ENCODE data around the gene IGF2BP2.
"Not testable (repeated sequence)": the region's sequence is repeated elsewhere in the genome, so short reads cannot be mapped to it uniquely, and the experiment has no call there.

Gene IGF2BP2

DNA sequence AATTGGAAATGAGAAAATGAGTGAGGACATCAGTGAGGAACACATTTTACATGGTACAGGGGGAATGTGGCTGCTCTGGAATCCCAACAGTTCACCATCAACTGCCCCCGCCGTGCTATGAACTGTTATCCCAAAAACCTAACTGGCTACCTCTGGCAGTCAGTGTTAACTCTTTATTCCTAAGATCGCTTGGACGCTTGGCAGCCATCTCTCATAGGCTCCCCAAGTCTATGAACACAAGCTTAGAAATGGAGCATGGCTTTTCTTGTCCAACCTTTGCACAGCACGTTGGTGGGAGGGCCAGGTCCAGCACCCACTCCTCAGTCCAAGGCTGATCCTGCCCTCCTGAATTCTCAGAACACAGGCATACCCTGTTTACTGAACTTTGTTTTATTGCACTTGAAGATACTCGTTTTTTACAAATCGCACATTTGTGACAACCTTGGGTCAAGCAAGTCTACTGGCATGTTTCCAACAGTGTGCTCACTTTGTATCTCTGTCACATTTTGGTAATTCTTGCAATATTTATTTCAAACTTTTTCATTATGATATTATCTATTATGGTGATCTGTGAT is 185.1 kb downstream of the IGF2BP2 start:
- no peak for DNase-seq (ENCODE audit: low read depth)

DNA sequence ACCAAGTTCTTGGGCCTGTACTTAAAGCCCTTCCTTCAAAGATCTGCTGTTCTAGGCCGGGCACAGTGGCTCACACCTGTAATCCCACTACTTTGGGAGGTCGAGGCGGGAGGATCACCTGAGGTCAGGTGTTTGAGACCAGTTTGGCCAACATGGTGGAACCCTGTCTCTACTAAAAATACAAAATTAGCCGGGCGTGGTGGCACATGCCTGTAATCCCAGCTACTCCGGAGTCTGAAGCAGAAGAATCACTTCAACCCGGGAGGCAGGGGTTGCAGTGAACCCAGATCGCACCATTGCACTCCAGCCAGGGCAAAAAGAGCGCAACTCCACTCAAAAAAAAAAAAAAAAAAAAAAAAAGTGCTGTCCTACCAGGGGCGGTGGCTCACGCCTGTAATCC is 186.2 kb downstream of the IGF2BP2 start:
- DNase-seq (ENCODE audit: low read depth) = not testable (repeated sequence)

DNA sequence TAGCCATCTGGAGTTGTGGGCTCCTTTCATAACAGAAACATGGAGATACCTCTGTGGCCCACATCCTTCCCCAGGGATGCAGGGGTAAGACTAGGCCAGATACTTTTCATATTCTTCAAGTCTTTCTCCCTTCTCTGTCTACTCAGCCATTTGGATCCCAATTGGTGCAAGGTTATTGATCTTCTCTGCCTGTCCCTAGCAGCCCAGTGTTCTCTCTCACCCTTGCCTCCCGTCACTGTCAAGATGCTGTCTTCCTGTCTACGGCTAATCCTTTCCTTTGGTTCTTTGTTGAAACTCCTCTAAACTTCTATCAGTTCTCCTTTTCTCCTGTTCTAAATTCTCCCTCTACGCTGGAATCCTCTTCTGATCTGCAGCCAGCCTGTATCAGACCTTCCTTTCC is 187.5 kb downstream of the IGF2BP2 start:
- no peak for DNase-seq (ENCODE audit: low read depth)

DNA sequence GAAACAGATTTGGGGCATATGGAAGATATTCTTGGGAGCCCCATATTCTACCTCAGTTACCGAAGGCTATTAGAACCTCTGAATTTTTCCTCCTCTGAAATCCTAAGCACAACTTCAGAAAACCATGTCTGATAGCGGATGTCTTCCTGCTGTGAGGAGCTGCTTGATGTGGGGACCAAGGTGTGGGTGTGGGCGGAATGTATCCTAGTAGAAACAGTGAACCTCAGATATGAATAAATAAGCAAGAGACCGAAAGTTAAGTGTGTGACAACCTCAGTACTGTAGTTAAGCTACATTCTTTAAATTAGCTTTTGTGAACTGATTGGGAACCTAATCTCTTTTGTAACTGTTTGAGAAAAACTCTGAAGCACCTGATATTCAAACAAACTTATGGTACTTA is 191.8 kb downstream of the IGF2BP2 start:
- no peak for DNase-seq (ENCODE audit: low read depth)

DNA sequence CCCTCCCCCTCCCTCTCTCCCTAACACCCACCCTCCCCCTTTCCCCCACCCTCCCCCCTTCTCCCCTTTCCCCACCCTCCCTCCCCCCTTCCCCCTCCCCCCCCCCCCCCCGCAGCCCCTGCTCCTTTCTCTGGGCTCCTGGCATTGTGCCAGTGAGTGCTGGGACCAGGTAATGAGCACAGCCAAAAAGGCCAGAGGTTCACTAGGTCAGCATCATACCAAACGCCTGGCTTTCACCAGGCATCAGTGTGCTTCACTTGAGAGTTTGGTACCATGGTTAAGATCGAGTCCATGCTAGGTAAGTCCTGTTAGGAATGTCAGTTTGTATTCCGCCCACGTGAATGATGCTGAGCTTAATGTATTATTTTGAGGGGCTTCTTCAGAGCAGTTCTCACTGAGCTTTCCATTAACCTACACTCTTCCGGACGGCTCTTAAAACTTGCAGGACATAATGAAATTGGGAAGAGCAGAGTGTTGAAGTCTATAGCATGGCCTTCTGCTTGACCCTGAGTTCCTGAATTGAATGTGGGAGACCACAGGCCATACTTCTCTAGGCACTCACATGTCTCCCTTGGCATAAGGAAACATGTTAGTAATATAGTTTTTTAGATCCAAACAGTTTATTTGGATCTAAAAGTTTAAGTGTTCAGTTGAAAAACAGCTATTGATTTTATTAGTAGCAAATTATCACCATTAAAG is 193.2 kb downstream of the IGF2BP2 start:
- no peak for DNase-seq (ENCODE audit: low read depth)

DNA sequence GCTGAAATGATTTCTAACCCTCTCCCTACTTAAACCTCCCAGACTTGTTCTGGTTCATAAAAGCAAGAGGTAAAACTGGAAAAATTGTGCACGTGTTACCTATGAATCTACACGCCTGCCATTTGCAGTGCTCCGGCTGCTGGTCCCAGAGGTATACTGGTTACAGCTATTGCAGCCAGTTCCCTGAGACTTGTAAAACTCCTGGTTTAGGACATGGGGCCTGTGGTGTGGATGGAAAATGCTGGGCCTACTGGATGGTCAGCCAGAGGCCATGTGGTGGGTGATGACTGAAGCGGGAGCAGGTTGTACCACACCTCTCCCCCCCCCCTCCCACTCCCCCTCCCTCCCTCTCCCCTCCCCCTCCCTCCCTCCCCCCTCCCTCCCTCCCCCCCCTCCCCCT is 193.7 kb downstream of the IGF2BP2 start:
- DNase-seq (ENCODE audit: low read depth) = no peak

DNA sequence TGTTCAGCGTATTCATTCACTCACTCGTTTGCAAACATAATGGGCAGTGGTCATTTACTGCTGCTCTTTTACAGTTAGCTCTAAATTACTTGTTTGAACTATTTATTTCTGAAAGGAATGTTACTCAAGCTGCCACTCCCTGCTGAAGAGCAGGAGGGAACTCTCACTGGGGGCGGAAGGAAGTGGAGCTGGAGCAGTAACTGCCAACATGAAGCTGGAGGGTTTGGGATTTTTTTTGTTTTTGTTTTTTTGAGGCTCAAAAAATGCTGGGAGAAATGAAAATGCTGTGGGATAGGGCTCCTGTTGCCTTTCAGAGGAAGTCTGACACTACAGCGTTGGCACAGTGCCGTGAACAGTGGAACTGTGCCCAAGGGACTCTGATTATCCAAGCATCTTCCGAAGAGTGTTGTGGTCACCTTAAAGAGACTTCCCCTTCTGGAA is 194.6 kb downstream of the IGF2BP2 start:
- DNase-seq (ENCODE audit: low read depth) = no peak

DNA sequence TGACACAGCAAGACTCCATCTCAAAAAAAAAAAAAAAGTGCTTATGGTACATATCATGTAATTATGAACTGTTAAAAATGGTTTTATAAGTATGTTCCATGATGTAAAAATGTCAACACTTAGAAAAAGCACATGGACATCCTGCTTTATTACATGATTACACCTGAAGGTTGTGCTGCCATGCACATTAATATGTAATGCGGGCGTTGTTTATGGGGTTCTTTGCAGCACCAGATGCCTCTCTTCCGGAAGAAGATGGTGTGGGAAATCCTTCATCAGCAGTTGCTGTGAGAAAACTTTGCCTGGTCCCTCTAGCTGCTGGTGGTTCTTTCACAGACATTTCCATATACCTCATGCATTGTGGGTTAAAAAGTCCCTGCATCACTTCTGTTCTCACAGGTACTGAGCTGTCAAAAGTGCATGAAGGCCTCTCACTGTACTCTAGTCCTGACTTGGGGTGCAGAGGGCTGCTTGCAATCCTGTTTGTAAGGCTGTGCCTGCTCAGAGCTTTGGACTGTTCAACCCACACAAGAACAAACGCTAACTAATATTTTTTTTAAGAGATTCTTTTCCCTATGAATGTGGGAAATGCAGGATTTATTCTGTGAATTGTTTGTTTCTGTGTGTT is 195.2 kb downstream of the IGF2BP2 start:
- no peak for DNase-seq (ENCODE audit: low read depth)

DNA sequence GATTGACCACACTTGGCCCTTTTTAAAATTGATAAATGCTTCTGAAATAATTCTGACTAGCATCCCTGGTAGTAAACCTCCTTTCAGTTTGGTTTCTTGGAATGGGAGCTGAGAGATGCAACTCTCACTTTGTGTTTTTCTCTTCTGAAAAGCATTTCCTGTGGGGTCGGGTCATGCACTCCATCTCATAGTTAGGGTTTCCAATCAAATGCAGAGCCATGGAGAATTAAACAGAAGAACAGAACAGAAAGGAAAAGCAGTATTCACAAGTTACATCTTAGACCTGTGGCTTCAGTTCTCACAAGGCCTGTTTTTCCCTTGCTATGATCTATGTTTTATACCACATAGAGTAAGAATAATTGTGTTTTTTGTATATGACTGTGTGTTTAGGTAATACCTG is 199.1 kb downstream of the IGF2BP2 start:
- no peak for DNase-seq (ENCODE audit: low read depth)

DNA sequence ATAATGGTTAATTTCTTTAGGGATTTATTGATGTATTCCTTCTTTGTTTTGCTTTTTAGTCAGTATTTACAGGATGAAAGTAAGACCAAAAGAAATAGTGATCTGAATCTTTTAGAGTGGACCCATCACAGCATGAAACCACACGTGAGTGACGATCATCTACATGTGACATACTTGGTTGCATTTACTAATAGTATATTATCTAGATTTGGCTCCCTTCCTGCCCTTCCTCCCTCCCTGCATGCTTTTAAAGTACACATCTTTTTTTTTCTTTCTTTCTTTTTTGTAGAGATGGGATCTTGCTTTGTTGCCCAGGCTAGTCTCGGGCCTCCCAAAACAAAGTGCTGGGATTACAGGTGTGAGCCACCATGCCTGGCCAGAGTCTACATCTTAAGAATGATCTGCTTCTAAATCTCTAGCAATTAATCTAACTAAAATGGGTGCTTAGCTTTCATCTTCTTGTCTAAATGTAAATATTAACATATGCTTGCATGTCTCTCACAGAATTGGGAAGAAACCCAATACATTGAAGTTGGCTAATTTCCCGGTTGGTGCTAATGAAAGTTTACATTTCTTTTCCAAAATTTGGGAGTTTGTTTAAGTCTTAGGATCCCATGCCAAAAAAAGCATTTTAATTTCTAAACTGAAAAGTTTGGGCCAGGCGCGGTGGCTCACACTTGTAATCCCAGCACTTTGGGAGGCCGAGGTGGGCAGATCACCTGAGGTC is 200.7 kb downstream of the IGF2BP2 start:
- DNase-seq (ENCODE audit: low read depth) = no peak

DNA sequence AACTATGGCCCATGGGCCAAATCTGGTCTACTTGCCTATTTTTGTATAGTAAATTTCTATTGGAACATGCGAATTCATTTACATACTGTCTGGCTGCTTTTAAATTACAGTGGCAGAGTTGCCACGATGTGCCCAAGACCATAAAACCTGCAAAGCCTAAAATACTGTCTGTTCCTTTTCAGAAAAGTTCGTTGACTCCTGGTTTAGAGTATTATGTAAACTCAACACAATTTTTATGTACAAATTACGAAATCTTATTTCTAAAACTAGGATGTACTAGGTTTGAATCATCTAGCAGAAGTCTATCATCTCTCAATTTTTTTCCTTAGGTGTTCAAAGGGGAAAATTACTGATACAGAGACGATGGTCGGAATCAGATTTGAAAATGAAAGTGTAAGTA is 211.8 kb downstream of the IGF2BP2 start:
- DNase-seq (ENCODE audit: low read depth) = no peak

DNA sequence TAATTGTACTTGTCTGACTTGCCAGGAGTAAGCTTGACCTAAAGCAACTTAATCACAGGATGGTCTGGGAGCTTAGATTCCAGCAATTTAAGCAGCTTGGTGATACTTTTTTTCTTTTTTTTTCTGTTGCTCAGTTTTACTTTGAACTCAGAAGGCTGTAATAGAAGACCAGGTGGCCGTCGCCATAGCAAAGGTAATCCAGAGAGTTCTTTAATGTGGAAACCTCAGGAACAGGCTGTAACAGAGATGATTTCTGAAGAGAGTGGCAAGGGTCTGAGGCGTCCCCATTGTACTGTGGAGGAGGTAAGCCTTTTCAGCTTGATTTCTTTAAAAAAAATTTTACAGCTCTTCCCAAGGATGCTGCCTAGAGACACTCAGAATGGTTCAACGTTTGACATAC is 218.6 kb downstream of the IGF2BP2 start:
- DNase-seq (ENCODE audit: low read depth) = no peak

DNA sequence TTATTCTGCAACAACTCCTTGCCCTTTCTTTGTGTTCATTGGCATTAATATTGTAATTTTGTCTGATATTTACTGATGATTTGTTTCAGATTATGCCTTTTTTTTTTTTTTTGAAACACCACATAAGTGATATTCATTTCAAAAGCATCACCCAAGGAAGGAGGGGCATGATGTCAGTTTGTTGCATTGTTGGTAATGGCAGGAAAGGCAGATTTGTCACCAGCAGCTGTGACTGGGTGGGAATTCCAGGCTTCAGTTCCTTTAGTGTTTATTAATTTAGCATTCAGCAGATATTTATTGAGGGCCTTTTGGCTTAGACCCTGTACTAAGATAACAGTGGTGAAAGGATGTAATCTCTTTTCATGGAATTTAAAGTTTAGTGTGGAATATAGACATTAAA is 219.3 kb downstream of the IGF2BP2 start:
- no peak for DNase-seq (ENCODE audit: low read depth)

DNA sequence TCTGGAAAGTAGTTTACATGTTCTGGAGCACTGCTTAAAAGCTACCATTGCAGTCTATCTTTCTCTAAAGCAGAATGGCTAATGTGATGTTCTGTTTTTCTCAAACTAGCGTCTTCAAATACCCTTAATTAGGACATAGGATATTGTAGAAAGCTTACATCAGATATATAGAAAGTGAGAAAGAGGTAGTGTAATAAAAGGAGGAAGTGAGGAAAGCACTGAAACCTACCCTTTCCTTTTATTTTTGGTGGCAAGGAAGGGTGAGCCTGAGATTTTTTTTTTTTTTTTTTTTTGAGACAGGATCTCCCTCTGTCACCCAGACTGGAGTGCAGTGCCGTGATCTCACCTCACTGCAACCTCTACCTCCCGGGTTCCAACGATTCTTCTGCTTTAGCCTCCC is 229.3 kb downstream of the IGF2BP2 start:
- DNase-seq (ENCODE audit: low read depth) = no peak

DNA sequence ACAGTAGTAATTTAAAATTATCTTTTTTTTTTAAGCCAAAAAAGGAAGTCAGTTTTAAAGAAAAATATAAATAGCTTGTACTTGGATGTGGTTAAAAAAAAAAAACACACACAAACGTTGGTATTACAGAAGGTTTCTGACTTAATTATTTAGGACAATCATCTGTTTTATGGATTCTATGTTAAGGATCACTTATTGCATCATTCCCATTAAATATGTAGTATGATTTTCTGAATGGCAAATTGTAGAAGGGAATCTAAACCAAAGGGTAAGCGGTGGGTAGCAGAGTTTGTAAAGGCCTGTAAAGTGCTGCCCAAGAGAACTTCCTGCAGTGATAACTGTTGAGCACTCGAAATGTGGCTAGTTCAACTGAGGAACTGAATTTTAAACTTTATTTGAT is 230.8 kb downstream of the IGF2BP2 start:
- no peak for DNase-seq (ENCODE audit: low read depth)
